WTC11 (cell line): Measurements from ENCODE around the gene PCSK4. TPM values are rescaled to one million over a fixed set of nuclear protein-coding genes. Genes with fewer than 3 reads are reported as not detected.
A peak's percentile ranks its signal among the peaks of the same experiment; 100 is the strongest.

Source experiments
- ATAC-seq: fragments of 200-7000 bp; cut with Tn5 transposase; 2 replicates; pipeline ENCODE4 v1.10.0; 2021; ENCODE audit warnings: mild to moderate bottlenecking, moderate library complexity
- CTCF ChIA-PET: fragments of 300-600 bp; sonication (Branson Sonifier 250); formaldehyde crosslinking; loops from one replicate; lab custom pipeline; 2021; ENCODE audit warnings: antibody characterized with exemption; lab: Charles Lee
- POLR2A ChIA-PET: fragments of 350-600 bp; sonication (Branson Sonifier 250); formaldehyde crosslinking; loops from one replicate; lab custom pipeline; 2021; ENCODE audit warnings: antibody characterized with exemption; lab: Charles Lee
- DNase-seq: peaks from one replicate; pipeline ENCODE4 v3.0.0; 2021; ENCODE audit warnings: low spot score
- H3K27ac Mint-ChIP-seq: 2 replicates; pipeline ENCODE4 v1.8.0; 2021; ENCODE audit warnings: mixed read lengths
- H3K27me3 Mint-ChIP-seq: 2 replicates; pipeline ENCODE4 v1.8.0; 2021; ENCODE audit warnings: low read depth, mild to moderate bottlenecking, moderate library complexity, mixed read lengths
- H3K36me3 Mint-ChIP-seq: 2 replicates; pipeline ENCODE4 v1.8.0; 2021; ENCODE audit warnings: mixed read lengths
- H3K4me1 Mint-ChIP-seq: 2 replicates; pipeline ENCODE4 v1.8.0; 2022; ENCODE audit warnings: mixed read lengths
- H3K4me3 Mint-ChIP-seq: 2 replicates; pipeline ENCODE4 v1.8.0; 2021; ENCODE audit warnings: mild to moderate bottlenecking, moderate library complexity, mixed read lengths
- H3K9me3 Mint-ChIP-seq: 2 replicates; pipeline ENCODE4 v1.8.0; 2021; ENCODE audit warnings: mixed read lengths
- CREB1 ChIP-seq: sonication (generic); formaldehyde crosslinking; IDR thresholded peaks from 2 replicates; pipeline ENCODE4 v1.8.0; 2023; ENCODE audit warnings: mild to moderate bottlenecking, missing genetic modification reagents
- ESRRA ChIP-seq: sonication (generic); formaldehyde crosslinking; IDR thresholded peaks from 2 replicates; pipeline ENCODE4 v1.8.1; 2022; ENCODE audit warnings: mild to moderate bottlenecking, missing genetic modification reagents, borderline replicate concordance
- ETV6 ChIP-seq: sonication (generic); formaldehyde crosslinking; IDR thresholded peaks from 2 replicates; pipeline ENCODE4 v1.8.1; 2022; ENCODE audit warnings: mild to moderate bottlenecking, missing genetic modification reagents
- GABPB1 ChIP-seq: sonication (generic); formaldehyde crosslinking; IDR thresholded peaks from 2 replicates; pipeline ENCODE4 v1.8.1; 2023; ENCODE audit warnings: mild to moderate bottlenecking, missing genetic modification reagents
- GTF2I ChIP-seq: fragments of 250-450 bp; sonication (Bioruptor Pico); conservative IDR thresholded peaks from 2 replicates; pipeline ENCODE4 v1.4.0; 2021; ENCODE audit warnings: mild to moderate bottlenecking
- MYBL2 ChIP-seq: sonication (generic); formaldehyde crosslinking; IDR thresholded peaks from 2 replicates; pipeline ENCODE4 v1.8.1; 2023; ENCODE audit warnings: mild to moderate bottlenecking, moderate library complexity, missing genetic modification reagents
- NR3C1 ChIP-seq: sonication (generic); formaldehyde crosslinking; conservative IDR thresholded peaks from 2 replicates; pipeline ENCODE4 v1.8.1; 2023; ENCODE audit warnings: low read depth, mild to moderate bottlenecking, missing genetic modification reagents
- RELA ChIP-seq: sonication (generic); formaldehyde crosslinking; IDR thresholded peaks from 2 replicates; pipeline ENCODE4 v1.8.1; 2022; ENCODE audit warnings: missing genetic modification reagents, mild to moderate bottlenecking, borderline replicate concordance
- TP53 ChIP-seq: sonication (generic); formaldehyde crosslinking; IDR thresholded peaks from 2 replicates; pipeline ENCODE4 v1.8.1; 2023; ENCODE audit warnings: mild to moderate bottlenecking, missing genetic modification reagents
- ZNF232 ChIP-seq: sonication (generic); formaldehyde crosslinking; IDR thresholded peaks from 2 replicates; pipeline ENCODE4 v1.8.0; 2022; ENCODE audit warnings: mild to moderate bottlenecking, missing genetic modification reagents
- ZNF416 ChIP-seq: fragments of 250-450 bp; sonication (Bioruptor Pico); IDR thresholded peaks from 2 replicates; pipeline ENCODE4 v1.9.0; 2021; ENCODE audit warnings: mild to moderate bottlenecking, inconsistent platforms
- total RNA-seq: library from RNA; stranded (reverse); gene quantifications from 3 replicates; pipeline ENCODE4 v1.2.3, GENCODE V29; 2021
- TF ChIP-seq, protein P1 (sequence below): sonication (generic); formaldehyde crosslinking; IDR thresholded peaks from 2 replicates; pipeline ENCODE4 v1.8.0; 2022; ENCODE audit warnings: mild to moderate bottlenecking, missing genetic modification reagents
- TF ChIP-seq, protein P2 (sequence below): sonication (generic); formaldehyde crosslinking; IDR thresholded peaks from 2 replicates; pipeline ENCODE4 v1.8.0; 2023; ENCODE audit warnings: mild to moderate bottlenecking, missing genetic modification reagents
- TF ChIP-seq, protein P3 (sequence below): sonication (generic); formaldehyde crosslinking; IDR thresholded peaks from 2 replicates; pipeline ENCODE4 v1.8.1; 2023; ENCODE audit warnings: mild to moderate bottlenecking, moderate library complexity, missing genetic modification reagents
- TF ChIP-seq, protein P4 (sequence below): fragments of 250-450 bp; sonication (Bioruptor Pico); IDR thresholded peaks from 2 replicates; pipeline ENCODE4 v1.9.0; 2021; ENCODE audit warnings: mild to moderate bottlenecking
- TF ChIP-seq, protein P5 (sequence below): sonication (generic); formaldehyde crosslinking; IDR thresholded peaks from 2 replicates; pipeline ENCODE4 v1.8.1; 2023; ENCODE audit warnings: mild to moderate bottlenecking, missing genetic modification reagents, moderate library complexity
- TF ChIP-seq, protein P6 (sequence below): sonication (generic); formaldehyde crosslinking; IDR thresholded peaks from 2 replicates; pipeline ENCODE4 v1.8.1; 2023; ENCODE audit warnings: mild to moderate bottlenecking, missing genetic modification reagents, borderline replicate concordance
- TF ChIP-seq, protein P7 (sequence below): sonication (generic); formaldehyde crosslinking; IDR thresholded peaks from 2 replicates; pipeline ENCODE4 v1.8.1; 2022; ENCODE audit warnings: mild to moderate bottlenecking, moderate library complexity, missing genetic modification reagents

The PCSK4 gene
- total RNA-seq, 1 experiment from 2014 or later, result 22.4 TPM

DNA sequence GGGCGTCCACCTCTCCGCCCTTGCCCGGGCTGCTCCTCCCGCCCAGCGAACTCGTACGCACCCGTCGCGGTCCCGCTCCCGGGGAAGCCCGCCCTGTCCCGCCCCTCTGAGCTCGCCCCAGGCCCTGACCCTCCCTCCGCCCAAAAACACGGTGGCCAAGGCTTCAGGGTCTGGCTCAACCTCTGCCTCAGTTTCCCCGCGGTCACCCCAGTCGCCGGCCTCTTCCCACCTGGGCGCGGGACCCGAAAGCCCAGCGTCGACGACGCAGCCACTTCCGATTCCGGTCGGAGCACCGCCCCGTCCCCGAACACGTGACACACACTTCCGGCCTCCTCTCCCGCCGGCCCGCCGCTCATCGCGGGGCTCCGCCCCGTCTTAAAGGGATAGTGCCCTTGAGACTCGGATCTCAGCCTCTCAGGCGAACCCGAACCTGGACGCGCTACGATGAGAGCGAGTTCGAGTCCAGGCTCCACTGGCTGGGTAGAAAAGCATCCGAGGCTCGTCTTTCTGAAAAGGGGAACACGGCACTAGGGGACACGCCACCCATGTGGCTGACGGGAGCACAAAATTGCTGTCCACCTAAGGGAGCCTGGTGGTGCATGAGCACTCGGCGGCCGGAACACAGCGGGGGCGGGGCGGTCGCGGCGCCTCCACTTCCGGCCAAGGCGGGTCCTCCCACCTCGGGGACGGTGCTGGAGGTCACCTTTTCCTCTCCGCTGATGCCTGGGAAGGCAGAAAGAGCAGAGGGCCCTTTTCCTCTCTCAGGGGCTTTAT, 11.0 kb downstream of the PCSK4 start, which contains the start of gene C19orf25:
Gene C19orf25, minus strand, starts transcription at position 282 of the 774 bp plus-strand sequence. CDS start 312 bp downstream, outside the sequence.
- ChIA-PET CTCF (interaction anchor here (0.6 kb wide), 2 partner anchors 34 to 282 kb away, joined by 4 to 6 read pairs; no protein-coding TSS in a partner anchor), POLR2A (no interaction called here)
- H3K36me3 Mint-ChIP-seq, result peaks cover 4% of the 10 kb centered on the region
- H3K9me3 Mint-ChIP-seq, result no peaks in the 10 kb centered on the region
- peak within 1 kb of the TSS; percentile 94 for H3K4me3 Mint-ChIP-seq
- ATAC-seq, result peak; percentile 80
- H3K27me3 Mint-ChIP-seq, result no peaks in the 10 kb centered on the region; the same call in 1 of the 2 replicates
- peaks cover 7% of the 10 kb centered on the region; the same call in 1 of the 2 replicates for H3K4me1 Mint-ChIP-seq
- peak within 1 kb of the TSS; percentile 98 for H3K27ac Mint-ChIP-seq
- DNase-seq, result peak; percentile 95
- TF ChIP-seq ZNF416 (CRISPR knock-in tag), result 0 out of 2 replicates have a peak, but pooled peaks have one; percentile 37
- no peak for TF ChIP-seq RELA (CRISPR knock-in tag)
- TF ChIP-seq CREB1 (CRISPR knock-in tag), result no peak
- TF ChIP-seq ZNF232 (CRISPR knock-in tag), result no peak
- TF ChIP-seq GTF2I (CRISPR knock-in tag), result no peak
- TF ChIP-seq GABPB1 (CRISPR knock-in tag), result no peak; the same call in 1 of the 2 replicates
- TF ChIP-seq, protein P1, sequence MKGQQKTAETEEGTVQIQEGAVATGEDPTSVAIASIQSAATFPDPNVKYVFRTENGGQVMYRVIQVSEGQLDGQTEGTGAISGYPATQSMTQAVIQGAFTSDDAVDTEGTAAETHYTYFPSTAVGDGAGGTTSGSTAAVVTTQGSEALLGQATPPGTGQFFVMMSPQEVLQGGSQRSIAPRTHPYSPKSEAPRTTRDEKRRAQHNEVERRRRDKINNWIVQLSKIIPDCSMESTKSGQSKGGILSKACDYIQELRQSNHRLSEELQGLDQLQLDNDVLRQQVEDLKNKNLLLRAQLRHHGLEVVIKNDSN (CRISPR knock-in tag), result peak; percentile 96
- TF ChIP-seq, protein P2, sequence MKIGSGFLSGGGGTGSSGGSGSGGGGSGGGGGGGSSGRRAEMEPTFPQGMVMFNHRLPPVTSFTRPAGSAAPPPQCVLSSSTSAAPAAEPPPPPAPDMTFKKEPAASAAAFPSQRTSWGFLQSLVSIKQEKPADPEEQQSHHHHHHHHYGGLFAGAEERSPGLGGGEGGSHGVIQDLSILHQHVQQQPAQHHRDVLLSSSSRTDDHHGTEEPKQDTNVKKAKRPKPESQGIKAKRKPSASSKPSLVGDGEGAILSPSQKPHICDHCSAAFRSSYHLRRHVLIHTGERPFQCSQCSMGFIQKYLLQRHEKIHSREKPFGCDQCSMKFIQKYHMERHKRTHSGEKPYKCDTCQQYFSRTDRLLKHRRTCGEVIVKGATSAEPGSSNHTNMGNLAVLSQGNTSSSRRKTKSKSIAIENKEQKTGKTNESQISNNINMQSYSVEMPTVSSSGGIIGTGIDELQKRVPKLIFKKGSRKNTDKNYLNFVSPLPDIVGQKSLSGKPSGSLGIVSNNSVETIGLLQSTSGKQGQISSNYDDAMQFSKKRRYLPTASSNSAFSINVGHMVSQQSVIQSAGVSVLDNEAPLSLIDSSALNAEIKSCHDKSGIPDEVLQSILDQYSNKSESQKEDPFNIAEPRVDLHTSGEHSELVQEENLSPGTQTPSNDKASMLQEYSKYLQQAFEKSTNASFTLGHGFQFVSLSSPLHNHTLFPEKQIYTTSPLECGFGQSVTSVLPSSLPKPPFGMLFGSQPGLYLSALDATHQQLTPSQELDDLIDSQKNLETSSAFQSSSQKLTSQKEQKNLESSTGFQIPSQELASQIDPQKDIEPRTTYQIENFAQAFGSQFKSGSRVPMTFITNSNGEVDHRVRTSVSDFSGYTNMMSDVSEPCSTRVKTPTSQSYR (CRISPR knock-in tag), result 0 out of 2 replicates have a peak, but pooled peaks have one; percentile 14
- TF ChIP-seq ESRRA (CRISPR knock-in tag), result peak; percentile 59; the same call in 1 of the 2 replicates
- TF ChIP-seq, protein P3, sequence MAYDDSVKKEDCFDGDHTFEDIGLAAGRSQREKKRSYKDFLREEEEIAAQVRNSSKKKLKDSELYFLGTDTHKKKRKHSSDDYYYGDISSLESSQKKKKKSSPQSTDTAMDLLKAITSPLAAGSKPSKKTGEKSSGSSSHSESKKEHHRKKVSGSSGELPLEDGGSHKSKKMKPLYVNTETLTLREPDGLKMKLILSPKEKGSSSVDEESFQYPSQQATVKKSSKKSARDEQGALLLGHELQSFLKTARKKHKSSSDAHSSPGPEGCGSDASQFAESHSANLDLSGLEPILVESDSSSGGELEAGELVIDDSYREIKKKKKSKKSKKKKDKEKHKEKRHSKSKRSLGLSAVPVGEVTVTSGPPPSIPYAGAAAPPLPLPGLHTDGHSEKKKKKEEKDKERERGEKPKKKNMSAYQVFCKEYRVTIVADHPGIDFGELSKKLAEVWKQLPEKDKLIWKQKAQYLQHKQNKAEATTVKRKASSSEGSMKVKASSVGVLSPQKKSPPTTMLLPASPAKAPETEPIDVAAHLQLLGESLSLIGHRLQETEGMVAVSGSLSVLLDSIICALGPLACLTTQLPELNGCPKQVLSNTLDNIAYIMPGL (CRISPR knock-in tag), result 0 out of 2 replicates have a peak, but pooled peaks have one; percentile 50
- peak; percentile 34; the same call in 1 of the 2 replicates for TF ChIP-seq MYBL2 (CRISPR knock-in tag)
- TF ChIP-seq TP53 (CRISPR knock-in tag), result 0 out of 2 replicates have a peak, but pooled peaks have one; percentile 31
- TF ChIP-seq, protein P4, sequence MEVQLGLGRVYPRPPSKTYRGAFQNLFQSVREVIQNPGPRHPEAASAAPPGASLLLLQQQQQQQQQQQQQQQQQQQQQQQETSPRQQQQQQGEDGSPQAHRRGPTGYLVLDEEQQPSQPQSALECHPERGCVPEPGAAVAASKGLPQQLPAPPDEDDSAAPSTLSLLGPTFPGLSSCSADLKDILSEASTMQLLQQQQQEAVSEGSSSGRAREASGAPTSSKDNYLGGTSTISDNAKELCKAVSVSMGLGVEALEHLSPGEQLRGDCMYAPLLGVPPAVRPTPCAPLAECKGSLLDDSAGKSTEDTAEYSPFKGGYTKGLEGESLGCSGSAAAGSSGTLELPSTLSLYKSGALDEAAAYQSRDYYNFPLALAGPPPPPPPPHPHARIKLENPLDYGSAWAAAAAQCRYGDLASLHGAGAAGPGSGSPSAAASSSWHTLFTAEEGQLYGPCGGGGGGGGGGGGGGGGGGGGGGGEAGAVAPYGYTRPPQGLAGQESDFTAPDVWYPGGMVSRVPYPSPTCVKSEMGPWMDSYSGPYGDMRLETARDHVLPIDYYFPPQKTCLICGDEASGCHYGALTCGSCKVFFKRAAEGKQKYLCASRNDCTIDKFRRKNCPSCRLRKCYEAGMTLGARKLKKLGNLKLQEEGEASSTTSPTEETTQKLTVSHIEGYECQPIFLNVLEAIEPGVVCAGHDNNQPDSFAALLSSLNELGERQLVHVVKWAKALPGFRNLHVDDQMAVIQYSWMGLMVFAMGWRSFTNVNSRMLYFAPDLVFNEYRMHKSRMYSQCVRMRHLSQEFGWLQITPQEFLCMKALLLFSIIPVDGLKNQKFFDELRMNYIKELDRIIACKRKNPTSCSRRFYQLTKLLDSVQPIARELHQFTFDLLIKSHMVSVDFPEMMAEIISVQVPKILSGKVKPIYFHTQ, result 0 out of 2 replicates have a peak, but pooled peaks have one; percentile 31
- TF ChIP-seq ETV6, result peak; percentile 40
- no peak for TF ChIP-seq NR3C1 (CRISPR knock-in tag)
- TF ChIP-seq, protein P5, sequence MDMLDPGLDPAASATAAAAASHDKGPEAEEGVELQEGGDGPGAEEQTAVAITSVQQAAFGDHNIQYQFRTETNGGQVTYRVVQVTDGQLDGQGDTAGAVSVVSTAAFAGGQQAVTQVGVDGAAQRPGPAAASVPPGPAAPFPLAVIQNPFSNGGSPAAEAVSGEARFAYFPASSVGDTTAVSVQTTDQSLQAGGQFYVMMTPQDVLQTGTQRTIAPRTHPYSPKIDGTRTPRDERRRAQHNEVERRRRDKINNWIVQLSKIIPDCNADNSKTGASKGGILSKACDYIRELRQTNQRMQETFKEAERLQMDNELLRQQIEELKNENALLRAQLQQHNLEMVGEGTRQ (CRISPR knock-in tag), result peak; percentile 97
- TF ChIP-seq, protein P6, sequence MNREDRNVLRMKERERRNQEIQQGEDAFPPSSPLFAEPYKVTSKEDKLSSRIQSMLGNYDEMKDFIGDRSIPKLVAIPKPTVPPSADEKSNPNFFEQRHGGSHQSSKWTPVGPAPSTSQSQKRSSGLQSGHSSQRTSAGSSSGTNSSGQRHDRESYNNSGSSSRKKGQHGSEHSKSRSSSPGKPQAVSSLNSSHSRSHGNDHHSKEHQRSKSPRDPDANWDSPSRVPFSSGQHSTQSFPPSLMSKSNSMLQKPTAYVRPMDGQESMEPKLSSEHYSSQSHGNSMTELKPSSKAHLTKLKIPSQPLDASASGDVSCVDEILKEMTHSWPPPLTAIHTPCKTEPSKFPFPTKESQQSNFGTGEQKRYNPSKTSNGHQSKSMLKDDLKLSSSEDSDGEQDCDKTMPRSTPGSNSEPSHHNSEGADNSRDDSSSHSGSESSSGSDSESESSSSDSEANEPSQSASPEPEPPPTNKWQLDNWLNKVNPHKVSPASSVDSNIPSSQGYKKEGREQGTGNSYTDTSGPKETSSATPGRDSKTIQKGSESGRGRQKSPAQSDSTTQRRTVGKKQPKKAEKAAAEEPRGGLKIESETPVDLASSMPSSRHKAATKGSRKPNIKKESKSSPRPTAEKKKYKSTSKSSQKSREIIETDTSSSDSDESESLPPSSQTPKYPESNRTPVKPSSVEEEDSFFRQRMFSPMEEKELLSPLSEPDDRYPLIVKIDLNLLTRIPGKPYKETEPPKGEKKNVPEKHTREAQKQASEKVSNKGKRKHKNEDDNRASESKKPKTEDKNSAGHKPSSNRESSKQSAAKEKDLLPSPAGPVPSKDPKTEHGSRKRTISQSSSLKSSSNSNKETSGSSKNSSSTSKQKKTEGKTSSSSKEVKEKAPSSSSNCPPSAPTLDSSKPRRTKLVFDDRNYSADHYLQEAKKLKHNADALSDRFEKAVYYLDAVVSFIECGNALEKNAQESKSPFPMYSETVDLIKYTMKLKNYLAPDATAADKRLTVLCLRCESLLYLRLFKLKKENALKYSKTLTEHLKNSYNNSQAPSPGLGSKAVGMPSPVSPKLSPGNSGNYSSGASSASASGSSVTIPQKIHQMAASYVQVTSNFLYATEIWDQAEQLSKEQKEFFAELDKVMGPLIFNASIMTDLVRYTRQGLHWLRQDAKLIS (CRISPR knock-in tag), result no peak
- TF ChIP-seq, protein P7, sequence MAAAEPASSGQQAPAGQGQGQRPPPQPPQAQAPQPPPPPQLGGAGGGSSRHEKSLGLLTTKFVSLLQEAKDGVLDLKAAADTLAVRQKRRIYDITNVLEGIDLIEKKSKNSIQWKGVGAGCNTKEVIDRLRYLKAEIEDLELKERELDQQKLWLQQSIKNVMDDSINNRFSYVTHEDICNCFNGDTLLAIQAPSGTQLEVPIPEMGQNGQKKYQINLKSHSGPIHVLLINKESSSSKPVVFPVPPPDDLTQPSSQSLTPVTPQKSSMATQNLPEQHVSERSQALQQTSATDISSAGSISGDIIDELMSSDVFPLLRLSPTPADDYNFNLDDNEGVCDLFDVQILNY (CRISPR knock-in tag), result peak; percentile 48; the same call in 1 of the 2 replicates
